SU-DHL-6 (cell line): Measurements from ENCODE around the gene FARS2.

Experiments used
- H2AFZ ChIP-seq: fragments of 200-600 bp; sonication (generic); 2 replicates; pipeline ENCODE4 v1.6.1; 2014; ENCODE audit warnings: low read depth, mild to moderate bottlenecking, moderate library complexity, mixed read lengths, antibody characterized with exemption, low read length; ENCODE audit not compliant: severe bottlenecking
- H3F3A ChIP-seq: fragments of 200-600 bp; shearing (Covaris generic); 2 replicates; pipeline ENCODE4 v1.6.0; 2016; ENCODE audit warnings: antibody characterized with exemption, mild to moderate bottlenecking; ENCODE audit not compliant: insufficient read depth
- H3K27ac ChIP-seq: fragments of 200-600 bp; sonication (generic); 2 replicates; pipeline ENCODE4 v1.5.1; 2016; ENCODE audit warnings: low read depth, mild to moderate bottlenecking, low read length, moderate library complexity, mixed read lengths
- H3K27me3 ChIP-seq: fragments of 200-600 bp; sonication (generic), shearing (Covaris generic); 2 replicates; pipeline ENCODE4 v1.6.0; 2014; ENCODE audit warnings: mild to moderate bottlenecking, low read length
- H3K36me3 ChIP-seq: fragments of 200-600 bp; sonication (generic); 2 replicates; pipeline ENCODE4 v1.6.1; 2014; ENCODE audit warnings: mild to moderate bottlenecking, low read length, mixed read lengths
- H3K4me2 ChIP-seq: fragments of 300-600, 200-600 bp; shearing (Covaris generic), sonication (generic); 2 replicates; pipeline ENCODE4 v1.6.0; 2014; ENCODE audit warnings: low read length, low read depth, mild to moderate bottlenecking; ENCODE audit not compliant: poor library complexity, severe bottlenecking
- H3K4me3 ChIP-seq: fragments of 200-600 bp; sonication (generic); 2 replicates; pipeline ENCODE4 v1.5.1; 2014; ENCODE audit warnings: antibody characterized with exemption, low read length, mild to moderate bottlenecking, mixed read lengths; ENCODE audit not compliant: insufficient read depth, poor library complexity, severe bottlenecking
- H3K79me2 ChIP-seq: fragments of 200-600 bp; sonication (generic); 2 replicates; pipeline ENCODE4 v1.6.1; 2014; ENCODE audit warnings: mild to moderate bottlenecking, low read length, moderate library complexity; ENCODE audit not compliant: insufficient read depth
- H3K9ac ChIP-seq: fragments of 200-600 bp; sonication (generic); 2 replicates; pipeline ENCODE4 v1.7.0; 2014; ENCODE audit warnings: mild to moderate bottlenecking, low read length
- H3K9me2 ChIP-seq: fragments of 200-600 bp; sonication (generic); replicated peaks from 2 replicates; pipeline ENCODE4 v1.6.1; 2014; ENCODE audit warnings: low read length; ENCODE audit not compliant: insufficient read depth
- H3K9me3 ChIP-seq: fragments of 200-600 bp; sonication (generic); 2 replicates; pipeline ENCODE4 v1.6.1; 2014; ENCODE audit warnings: low read length, mixed read lengths; ENCODE audit not compliant: insufficient read depth
- H4K20me1 ChIP-seq: fragments of 200-600 bp; sonication (generic); 2 replicates; pipeline ENCODE4 v1.6.1; 2014; ENCODE audit warnings: low read depth, mild to moderate bottlenecking, antibody characterized with exemption, low read length, moderate library complexity, mixed read lengths
- CTCF ChIP-seq: fragments of 200-600 bp; sonication (generic); IDR thresholded peaks from one replicate; pipeline ENCODE4 v1.5.1; 2017; ENCODE audit warnings: antibody characterized with exemption, mild to moderate bottlenecking, low read length, moderate library complexity; ENCODE audit not compliant: insufficient read depth, poor library complexity, severe bottlenecking
- EZH2phosphoT487 ChIP-seq: fragments of 200-600 bp; sonication (generic), shearing (Covaris generic); conservative IDR thresholded peaks from 2 replicates; pipeline ENCODE4 v1.6.1; 2018; ENCODE audit warnings: mild to moderate bottlenecking, antibody characterized with exemption, low read length, moderate library complexity, mixed read lengths

The FARS2 gene

GRCh38 chr6:5260661-5261544 is at the start of gene FARS2, which contains the start of gene LYRM4:
Gene FARS2, plus strand, starts transcription at chr6:5261513.
Gene LYRM4, minus strand, starts transcription at chr6:5260950. Its CDS starts 217 bp downstream, at chr6:5260733.
- Histone ChIP-seq H3K4me3 (peak within 1 kb of the TSS; percentile 83), H3K27ac (peak within 1 kb of the TSS; percentile 86), H3K27me3 (no peaks in the 10 kb centered on the region), H3K9me3 (no peaks in the 10 kb centered on the region), H4K20me1 (no peaks in the 10 kb centered on the region), H2AFZ (peak within 1 kb of the TSS; percentile 82), H3K9me2 (no peaks in the 10 kb centered on the region), H3K4me2 (peak within 1 kb of the TSS; percentile 71), H3F3A (peaks cover 5% of the 10 kb centered on the region), H3K79me2 (peaks cover 73% of the 10 kb centered on the region), H3K9ac (peak within 1 kb of the TSS; percentile 73), H3K36me3 (peaks cover 9% of the 10 kb centered on the region; the same call in 1 of the 2 replicates)
- no peak for TF ChIP-seq EZH2phosphoT487

DNA sequence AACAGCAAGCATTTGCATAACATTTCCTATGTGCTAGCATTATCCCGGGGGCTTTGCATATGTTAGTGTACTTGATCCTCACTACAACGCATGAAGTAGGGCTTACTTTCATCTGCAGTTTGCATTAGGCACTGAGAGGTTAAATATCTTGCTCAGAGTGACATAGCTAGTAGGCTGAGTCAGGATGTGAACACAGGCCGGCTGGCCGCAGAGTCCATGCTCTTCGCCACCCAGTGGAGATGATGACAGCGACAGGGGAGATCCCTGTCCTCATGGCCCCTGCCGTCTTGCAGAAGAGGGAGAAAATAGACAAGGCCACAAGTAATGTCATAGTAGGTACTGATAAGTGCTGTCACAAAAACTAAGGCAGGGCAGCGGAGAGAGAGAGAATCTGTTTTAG is 47.5 kb upstream of the FARS2 start:
- Histone ChIP-seq H3K9me3 (no peaks in the 10 kb centered on the region), H3K79me2 (no peaks in the 10 kb centered on the region), H3K4me3 (no peak overlapping the region), H3K9me2 (no peaks in the 10 kb centered on the region), H3F3A (no peaks in the 10 kb centered on the region), H3K4me2 (no peak overlapping the region), H2AFZ (no peak overlapping the region), H3K9ac (no peak overlapping the region), H4K20me1 (no peaks in the 10 kb centered on the region), H3K27ac (no peak overlapping the region), H3K36me3 (no peaks in the 10 kb centered on the region), H3K27me3 (no peaks in the 10 kb centered on the region)
- no peak for TF ChIP-seq CTCF
- no peak for TF ChIP-seq EZH2phosphoT487

DNA sequence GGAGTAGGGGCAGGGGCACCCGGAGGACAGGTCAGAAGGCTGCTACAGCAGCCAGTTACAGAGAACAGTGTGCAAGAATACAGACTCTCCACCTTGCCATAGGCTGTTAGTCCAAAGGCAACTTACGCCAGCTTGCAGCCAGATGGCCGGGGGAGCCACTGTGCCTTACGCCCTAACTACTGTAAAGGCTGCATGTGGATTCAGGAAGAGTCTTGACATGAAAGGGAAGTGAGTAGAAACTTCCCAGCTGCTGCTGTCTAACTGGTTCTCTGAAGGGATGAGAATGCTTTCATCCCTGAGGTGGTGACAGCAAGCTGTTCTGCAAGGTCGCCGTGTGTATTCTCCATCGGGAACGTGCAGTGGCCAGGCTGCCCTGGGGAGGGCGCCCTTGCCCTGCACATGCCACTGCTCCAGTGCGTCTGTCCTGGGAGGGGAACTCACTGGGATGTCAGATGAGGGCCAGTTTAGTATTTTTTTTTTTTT is 46.7 kb upstream of the FARS2 start:
- no peak for TF ChIP-seq EZH2phosphoT487
- TF ChIP-seq CTCF = peak; percentile 49
- Histone ChIP-seq H3K36me3 (no peaks in the 10 kb centered on the region), H3K4me3 (no peak overlapping the region), H2AFZ (no peak overlapping the region), H4K20me1 (no peaks in the 10 kb centered on the region), H3K9me2 (no peaks in the 10 kb centered on the region), H3K4me2 (no peak overlapping the region), H3K27me3 (no peaks in the 10 kb centered on the region), H3K79me2 (no peaks in the 10 kb centered on the region), H3K27ac (no peak overlapping the region), H3F3A (no peaks in the 10 kb centered on the region), H3K9ac (no peak overlapping the region), H3K9me3 (no peaks in the 10 kb centered on the region)

DNA sequence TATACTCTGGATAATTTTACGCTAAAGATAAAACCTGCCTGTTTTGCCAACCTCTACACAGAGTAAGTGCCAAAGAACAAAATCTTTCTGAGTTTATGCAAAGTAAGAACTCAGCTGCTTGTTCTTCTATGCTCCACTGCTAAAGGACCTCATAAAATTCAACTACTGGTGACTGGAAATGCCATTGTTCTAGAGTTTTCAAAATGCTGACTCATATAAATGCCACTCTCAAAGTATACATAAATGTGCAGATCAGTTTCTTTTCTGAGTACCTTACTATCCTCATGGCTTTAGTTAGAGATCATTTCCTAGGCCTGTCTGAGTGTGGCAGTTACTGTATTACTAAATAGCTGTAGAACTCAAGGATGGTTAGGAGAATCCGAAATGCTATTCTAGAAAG is 46.2 kb upstream of the FARS2 start:
- Histone ChIP-seq H3K27me3 (no peaks in the 10 kb centered on the region), H3K4me2 (no peak overlapping the region), H3K9me2 (no peaks in the 10 kb centered on the region), H3K27ac (no peak overlapping the region), H2AFZ (no peak overlapping the region), H3F3A (no peaks in the 10 kb centered on the region), H4K20me1 (no peaks in the 10 kb centered on the region), H3K9ac (no peak overlapping the region), H3K9me3 (no peaks in the 10 kb centered on the region), H3K36me3 (no peaks in the 10 kb centered on the region), H3K79me2 (no peaks in the 10 kb centered on the region), H3K4me3 (no peak overlapping the region)
- TF ChIP-seq CTCF = no peak
- no peak for TF ChIP-seq EZH2phosphoT487
